Neuronal stem cell (in vitro differentiated cells): ENCODE results near the gene SYNGR3.

Experiments
- DNase-seq: peaks from one replicate; pipeline ENCODE4 v3.0.0-alpha.2; 2013; ENCODE audit warnings: low spot score
- H2AFZ ChIP-seq: one replicate; pipeline ENCODE4 v1.6.1; 2013; ENCODE audit warnings: mild to moderate bottlenecking, low read length, inconsistent platforms
- H2AK5ac ChIP-seq: 2 replicates; pipeline ENCODE4 v1.6.1; 2013; ENCODE audit warnings: low read depth, mild to moderate bottlenecking, inconsistent platforms, low read length, moderate library complexity, mixed read lengths
- H2BK120ac ChIP-seq: 2 replicates; pipeline ENCODE4 v1.6.1; 2013; ENCODE audit warnings: low read depth, mild to moderate bottlenecking, inconsistent platforms, low read length, moderate library complexity, mixed read lengths
- H2BK12ac ChIP-seq: one replicate; pipeline ENCODE4 v1.6.1; 2013; ENCODE audit warnings: low read length, inconsistent platforms
- H2BK15ac ChIP-seq: 2 replicates; pipeline ENCODE4 v1.6.1; 2013; ENCODE audit warnings: mild to moderate bottlenecking, low read length, inconsistent platforms, mixed read lengths
- H2BK5ac ChIP-seq: one replicate; pipeline ENCODE4 v1.6.1; 2013; ENCODE audit warnings: inconsistent platforms, mild to moderate bottlenecking, low read length, moderate library complexity
- H3K14ac ChIP-seq: one replicate; pipeline ENCODE4 v1.6.1; 2013; ENCODE audit warnings: low read length, inconsistent platforms
- H3K18ac ChIP-seq: 2 replicates; pipeline ENCODE4 v1.6.1; 2013; ENCODE audit warnings: low read length, inconsistent platforms
- H3K23ac ChIP-seq: 2 replicates; pipeline ENCODE4 v1.6.1; 2013; ENCODE audit warnings: low read depth, mild to moderate bottlenecking, mixed read lengths, low read length, inconsistent platforms; ENCODE audit not compliant: poor library complexity
- H3K27ac ChIP-seq: replicated peaks from 3 replicates; pipeline ENCODE4 v1.5.1; 2013; ENCODE audit warnings: low read length, inconsistent platforms
- H3K27me3 ChIP-seq, 3 experiments: 2 replicates each; pipeline ENCODE4 v1.6.1; 2013; ENCODE audit warnings: low read length in 3 of 3, mild to moderate bottlenecking in 2 of 3, inconsistent platforms in 1 of 3, low read depth in 1 of 3, mixed read lengths in 1 of 3, moderate library complexity in 1 of 3; ENCODE audit not compliant: control insufficient read depth in 3 of 3, insufficient read depth in 3 of 3
- H3K36me3 ChIP-seq, 2 donors: replicated peaks in 1 of 2; 2 replicates each; pipeline ENCODE4 v1.6.1; 2013; ENCODE audit warnings: low read length in 2 of 2; ENCODE audit not compliant: control insufficient read depth in 2 of 2, insufficient read depth in 2 of 2
- H3K4ac ChIP-seq: 2 replicates; pipeline ENCODE4 v1.6.1; 2013; ENCODE audit warnings: inconsistent platforms, mild to moderate bottlenecking, low read length, moderate library complexity
- H3K4me1 ChIP-seq, 2 donors: 1 replicate in 1 of 2; 2 replicates in 1 of 2; pipeline ENCODE4 v1.6.1; 2013; ENCODE audit warnings: low read length in 2 of 2, low read depth in 1 of 2; ENCODE audit not compliant: control insufficient read depth in 2 of 2, insufficient read depth in 1 of 2
- H3K4me2 ChIP-seq: one replicate; pipeline ENCODE4 v1.6.1; 2013; ENCODE audit warnings: mild to moderate bottlenecking, low read length, inconsistent platforms; ENCODE audit not compliant: insufficient read depth, poor library complexity, severe bottlenecking
- H3K4me3 ChIP-seq, 2 donors: 2 replicates each; pipeline ENCODE4 v1.5.1; 2013; ENCODE audit warnings: low read length in 2 of 2, mild to moderate bottlenecking in 2 of 2, inconsistent platforms in 1 of 2, moderate library complexity in 1 of 2
- H3K79me1 ChIP-seq: one replicate; pipeline ENCODE4 v1.6.1; 2013; ENCODE audit warnings: low read depth, mild to moderate bottlenecking, inconsistent platforms, low read length, moderate library complexity
- H3K9ac ChIP-seq: one replicate; pipeline ENCODE4 v1.6.1; 2013; ENCODE audit warnings: mild to moderate bottlenecking, low read depth, low read length, inconsistent platforms; ENCODE audit not compliant: poor library complexity
- H3K9me3 ChIP-seq, 2 donors: replicated peaks in 1 of 2; 2 replicates each; pipeline versions ENCODE3 to v1.6.1; 2013; ENCODE audit warnings: low read length in 2 of 2, mild to moderate bottlenecking in 2 of 2, inconsistent platforms in 1 of 2, low read depth in 1 of 2, mixed read lengths in 1 of 2, moderate library complexity in 1 of 2; ENCODE audit not compliant: control insufficient read depth in 2 of 2, insufficient read depth in 1 of 2
- H4K8ac ChIP-seq: one replicate; pipeline ENCODE4 v1.6.1; 2013; ENCODE audit warnings: low read depth, mild to moderate bottlenecking, inconsistent platforms, low read length, moderate library complexity
- H4K91ac ChIP-seq: one replicate; pipeline ENCODE4 v1.6.1; 2013; ENCODE audit warnings: low read length, low read depth, mild to moderate bottlenecking, inconsistent platforms; ENCODE audit not compliant: poor library complexity
- WGBS, 2 donors: extraction: QIAGEN DNeasy Blood & Tissue Kit; methylation state at CpG; one replicate each; pipeline ENCODE4 v1.1.7; 2013; ENCODE audit warnings: missing lambda C conversion rate in 2 of 2, mixed read lengths in 1 of 2; ENCODE audit not compliant: insufficient read length in 2 of 2, insufficient replicate concordance in 1 of 2; ENCODE audit errors: extremely low coverage in 2 of 2; 5-methylcytosine and 5-hydroxymethylcytosine counted together

Gene SYNGR3

GRCh38 chr16:1979271-1980029 is 10.3 kb upstream of the SYNGR3 start:
- H4K8ac ChIP-seq: no peak overlapping the region
- no peak for DNase-seq
- H2AK5ac ChIP-seq: peak overlapping the region; percentile 75
- H3K9me3 ChIP-seq: no peaks in the 10 kb centered on the region
- no peak overlapping the region for H3K4ac ChIP-seq
- peaks cover 31 to 43% of the 10 kb centered on the region in 2 donors for H3K36me3 ChIP-seq
- H3K79me1 ChIP-seq: peaks cover 10% of the 10 kb centered on the region
- peak overlapping the region; percentile 70 for H3K18ac ChIP-seq
- peak overlapping the region; percentile 23 for H3K4me2 ChIP-seq
- H3K27ac ChIP-seq: no peak overlapping the region
- H2BK5ac ChIP-seq: peak overlapping the region; percentile 66
- H3K14ac ChIP-seq: peak overlapping the region; percentile 94
- peak overlapping the region; percentile 99 for H3K23ac ChIP-seq
- peak overlapping the region in 1 of 2 donors; percentile 56 for H3K4me3 ChIP-seq
- H3K27me3 ChIP-seq: peaks cover 0 to 50% (median 18%) of the 10 kb centered on the region in 3 experiments
- H4K91ac ChIP-seq: no peak overlapping the region
- H2BK120ac ChIP-seq: peak overlapping the region; percentile 94
- peak overlapping the region; percentile 60 for H3K9ac ChIP-seq
- no CpG with 5 or more reads among the region's 70 CpGs for WGBS, 2 donors
- H3K4me1 ChIP-seq: peaks cover 10 to 24% of the 10 kb centered on the region in 2 donors
- no peak overlapping the region for H2AFZ ChIP-seq
- H2BK15ac ChIP-seq: peak overlapping the region; percentile 85
- H2BK12ac ChIP-seq: peak overlapping the region; percentile 16

- Histone ChIP-seq H3K27me3 (peaks cover 0 to 50% (median 18%) of the 10 kb centered on the region in 3 experiments), H3K23ac (peak overlapping the region; percentile 99)
- no peak for DNase-seq
Observed at GRCh38 chr16:1980030-1980769, 9.6 kb upstream of the SYNGR3 start.

GRCh38 chr16:1980770-1981087 is 9.0 kb upstream of the SYNGR3 start:
- Histone ChIP-seq H4K8ac (no peak overlapping the region), H2BK15ac (peak overlapping the region; percentile 49), H2BK120ac (no peak overlapping the region), H3K4me2 (no peak overlapping the region), H2BK12ac (peak overlapping the region; percentile 73), H4K91ac (no peak overlapping the region), H3K23ac (peak overlapping the region; percentile 99), H3K14ac (no peak overlapping the region), H3K4me1 (peaks cover 17 to 31% of the 10 kb centered on the region in 2 donors), H3K27me3 (peaks cover 0 to 50% (median 18%) of the 10 kb centered on the region in 3 experiments), H3K4ac (peak overlapping the region; percentile 76), H3K9ac (no peak overlapping the region), H3K79me1 (peaks cover 11% of the 10 kb centered on the region), H3K9me3 (no peaks in the 10 kb centered on the region), H3K4me3 (no peak overlapping the region), H3K27ac (no peak overlapping the region), H2AFZ (no peak overlapping the region), H3K36me3 (peaks cover 25 to 38% of the 10 kb centered on the region in 2 donors), H2AK5ac (peak overlapping the region; percentile 84), H2BK5ac (no peak overlapping the region), H3K18ac (no peak overlapping the region)
- no peak for DNase-seq
- no CpG with 5 or more reads among the region's 16 CpGs for WGBS, 2 donors

More at GRCh38 chr16:1980030-1980769, 9.6 kb upstream of the SYNGR3 start:
- H2BK15ac ChIP-seq: peak overlapping the region; percentile 85
- H3K14ac ChIP-seq: peak overlapping the region; percentile 56
- peak overlapping the region; percentile 66 for H2BK5ac ChIP-seq
- peak overlapping the region; percentile 73 for H2BK12ac ChIP-seq
- H3K4ac ChIP-seq: peak overlapping the region; percentile 76
- H4K91ac ChIP-seq: no peak overlapping the region
- H2BK120ac ChIP-seq: peak overlapping the region; percentile 94
- peaks cover 14 to 29% of the 10 kb centered on the region in 2 donors for H3K4me1 ChIP-seq
- H3K79me1 ChIP-seq: peaks cover 10% of the 10 kb centered on the region
- H3K36me3 ChIP-seq: peaks cover 26 to 38% of the 10 kb centered on the region in 2 donors
- no CpG with 5 or more reads among the region's 53 CpGs for WGBS, 2 donors
- H3K18ac ChIP-seq: peak overlapping the region; percentile 70
- no peak overlapping the region for H2AFZ ChIP-seq
- peak overlapping the region; percentile 18 for H3K4me2 ChIP-seq
- H3K9ac ChIP-seq: peak overlapping the region; percentile 60
- peak overlapping the region; percentile 84 for H2AK5ac ChIP-seq
- H3K4me3 ChIP-seq: peak overlapping the region in 1 of 2 donors; percentile 56
- H3K27ac ChIP-seq: no peak overlapping the region
- peak overlapping the region; percentile 65 for H4K8ac ChIP-seq
- H3K9me3 ChIP-seq: no peaks in the 10 kb centered on the region

GRCh38 chr16:1981398-1981836 is 8.4 kb upstream of the SYNGR3 start, which contains the start of gene NOXO1:
Gene NOXO1, minus strand, starts transcription at chr16:1981469. Its CDS starts 290 bp downstream, at chr16:1981179.
- no peak within 1 kb of the TSS for H2AFZ ChIP-seq
- peaks cover 11% of the 10 kb centered on the region for H3K79me1 ChIP-seq
- H4K8ac ChIP-seq: peak within 1 kb of the TSS; percentile 65
- no peak within 1 kb of the TSS for H3K27ac ChIP-seq
- peak within 1 kb of the TSS; percentile 66 for H2BK5ac ChIP-seq
- H3K9ac ChIP-seq: peak within 1 kb of the TSS; percentile 44
- peak within 1 kb of the TSS; percentile 70 for H3K18ac ChIP-seq
- peak within 1 kb of the TSS; percentile 73 for H2BK12ac ChIP-seq
- no peak for DNase-seq
- H2BK15ac ChIP-seq: peak within 1 kb of the TSS; percentile 49
- no peak within 1 kb of the TSS for H2BK120ac ChIP-seq
- H3K4me1 ChIP-seq: peaks cover 17 to 31% of the 10 kb centered on the region in 2 donors
- H4K91ac ChIP-seq: no peak within 1 kb of the TSS
- no peak within 1 kb of the TSS for H3K14ac ChIP-seq
- H3K4me3 ChIP-seq: no peak within 1 kb of the TSS
- H3K9me3 ChIP-seq: no peaks in the 10 kb centered on the region
- H3K36me3 ChIP-seq: peaks cover 25 to 38% of the 10 kb centered on the region in 2 donors
- H2AK5ac ChIP-seq: peak within 1 kb of the TSS; percentile 84
- H3K4ac ChIP-seq: peak within 1 kb of the TSS; percentile 76
- peaks cover 0 to 50% (median 18%) of the 10 kb centered on the region in 3 experiments for H3K27me3 ChIP-seq
- no peak within 1 kb of the TSS for H3K4me2 ChIP-seq
- WGBS, 2 donors: no CpG with 5 or more reads among the region's 6 CpGs
- H3K23ac ChIP-seq: peak within 1 kb of the TSS; percentile 99
